ENCODE data around the gene CAGE1. TPM values are rescaled to one million over a fixed set of nuclear protein-coding genes. Genes with fewer than 3 reads are reported as not detected.

The CAGE1 gene
- total RNA-seq (2022) (not detected in 2 replicates), Bru-seq, nascent RNA (percentile 11 among the genes with signal in this experiment), BruChase-seq, experiment 1, labeled RNA remaining after a 6-hour chase (percentile 10 among the genes with signal in this experiment), BruChase-seq, experiment 2, labeled RNA remaining after a 2-hour chase (percentile 9 among the genes with signal in this experiment)
- long read RNA-seq, result 0 reads

DNA sequence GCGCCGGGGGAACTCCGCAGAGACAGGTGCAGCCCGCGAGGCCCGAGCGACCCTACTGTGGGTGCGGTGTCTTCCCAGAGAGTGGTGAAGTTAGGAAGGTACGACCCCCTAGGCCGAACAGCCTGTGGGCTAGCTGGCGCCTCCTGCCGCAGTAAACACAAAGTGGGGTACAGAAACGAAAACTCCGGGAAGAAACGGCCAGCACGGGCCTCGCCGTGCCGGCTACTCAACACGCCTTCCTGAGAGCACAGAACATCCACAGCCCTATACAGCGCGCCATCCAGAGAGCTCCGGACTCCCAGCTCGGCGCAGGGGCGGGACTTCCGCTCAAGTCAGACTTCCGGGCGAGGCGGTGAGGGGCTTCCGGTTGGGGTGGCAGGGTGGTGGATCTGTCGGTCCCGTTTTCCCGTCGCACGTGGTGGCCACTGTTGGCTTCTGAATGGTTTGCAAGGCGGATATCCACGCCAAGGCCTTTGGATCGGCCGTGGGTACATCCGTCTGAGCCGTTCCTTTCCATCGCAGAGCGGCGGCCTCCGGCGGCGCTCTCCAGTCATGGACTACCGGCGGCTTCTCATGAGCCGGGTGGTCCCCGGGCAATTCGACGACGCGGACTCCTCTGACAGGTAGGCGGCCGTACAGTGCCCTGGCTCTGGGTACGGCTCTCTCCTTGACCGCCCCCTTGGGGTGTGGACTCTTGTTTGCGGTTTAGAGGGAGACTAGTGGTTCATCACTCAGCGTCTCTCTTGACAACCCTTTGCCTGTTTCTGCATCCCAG, at the start of gene CAGE1, which contains the start of gene RIOK1:
CAGE1 (minus strand) TSS at position 292 of the 775 bp plus-strand sequence. CDS start 2,569 bp downstream, outside the sequence.
RIOK1 (plus strand) TSS at position 358 of the 775 bp plus-strand sequence; CDS start at position 553, 195 bp downstream.
- intact Hi-C loops (cut with micrococcal nuclease; ENCODE audit: unreplicated experiment), result loop anchor here (10.0 kb wide), 2 partner anchors 95 to 205 kb away; partner anchors contain the start of gene SNRNP48
- H3K27ac Mint-ChIP-seq (ENCODE audit: unreplicated experiment), result peak within 1 kb of the TSS; percentile 28
- peak; percentile 92 for DNase-seq
- no peaks in the 10 kb centered on the region for H3K9me3 Mint-ChIP-seq (ENCODE audit: low read depth, unreplicated experiment)
- CTCF ChIA-PET, result interaction anchor here (0.6 kb wide), 2 partner anchors 47 to 226 kb away, joined by 3 read pairs; no protein-coding TSS in a partner anchor
- peak within 1 kb of the TSS; percentile 77 for H3K4me3 Mint-ChIP-seq (ENCODE audit: low read depth, unreplicated experiment)
- H3K4me1 Mint-ChIP-seq (ENCODE audit: low read depth, unreplicated experiment), result peaks cover 33% of the 10 kb centered on the region
- no peaks in the 10 kb centered on the region for H3K27me3 Mint-ChIP-seq (ENCODE audit: unreplicated experiment)
- peaks cover 30% of the 10 kb centered on the region for H3K36me3 Mint-ChIP-seq (ENCODE audit: insufficient read depth, unreplicated experiment)
- TSS peak; percentile 56 for BruUV-seq (replicated peaks)
- TF ChIP-seq, protein P1, sequence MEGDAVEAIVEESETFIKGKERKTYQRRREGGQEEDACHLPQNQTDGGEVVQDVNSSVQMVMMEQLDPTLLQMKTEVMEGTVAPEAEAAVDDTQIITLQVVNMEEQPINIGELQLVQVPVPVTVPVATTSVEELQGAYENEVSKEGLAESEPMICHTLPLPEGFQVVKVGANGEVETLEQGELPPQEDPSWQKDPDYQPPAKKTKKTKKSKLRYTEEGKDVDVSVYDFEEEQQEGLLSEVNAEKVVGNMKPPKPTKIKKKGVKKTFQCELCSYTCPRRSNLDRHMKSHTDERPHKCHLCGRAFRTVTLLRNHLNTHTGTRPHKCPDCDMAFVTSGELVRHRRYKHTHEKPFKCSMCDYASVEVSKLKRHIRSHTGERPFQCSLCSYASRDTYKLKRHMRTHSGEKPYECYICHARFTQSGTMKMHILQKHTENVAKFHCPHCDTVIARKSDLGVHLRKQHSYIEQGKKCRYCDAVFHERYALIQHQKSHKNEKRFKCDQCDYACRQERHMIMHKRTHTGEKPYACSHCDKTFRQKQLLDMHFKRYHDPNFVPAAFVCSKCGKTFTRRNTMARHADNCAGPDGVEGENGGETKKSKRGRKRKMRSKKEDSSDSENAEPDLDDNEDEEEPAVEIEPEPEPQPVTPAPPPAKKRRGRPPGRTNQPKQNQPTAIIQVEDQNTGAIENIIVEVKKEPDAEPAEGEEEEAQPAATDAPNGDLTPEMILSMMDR (IDR thresholded peaks at IDR 0.05; ENCODE audit: unreplicated experiment), result no peak

DNA sequence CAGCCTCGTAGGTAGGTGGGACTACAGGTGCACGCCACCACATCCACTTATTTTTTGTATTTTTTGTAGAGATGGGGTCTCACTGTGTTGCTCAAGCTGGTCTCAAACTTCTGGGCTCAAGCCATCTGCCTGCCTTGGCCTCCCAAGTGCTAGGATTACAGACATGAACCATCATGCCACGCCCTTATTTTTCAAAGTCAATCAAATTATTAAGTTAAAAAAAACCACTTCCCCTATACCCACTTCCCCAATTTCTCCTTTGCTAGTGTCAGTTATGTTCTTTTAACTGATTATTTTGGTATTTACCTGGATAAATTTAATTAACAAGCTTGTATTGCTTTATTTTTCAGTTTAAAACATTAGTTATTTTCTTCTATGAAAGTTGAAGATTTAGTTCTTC, 49.7 kb upstream of the CAGE1 start:
- intact Hi-C loops (cut with micrococcal nuclease; ENCODE audit: unreplicated experiment), result no loop called here
- peaks cover 2% of the 10 kb centered on the region for H3K9me3 Mint-ChIP-seq (ENCODE audit: low read depth, unreplicated experiment)
- no peak for DNase-seq
- H3K4me1 Mint-ChIP-seq (ENCODE audit: low read depth, unreplicated experiment), result no peaks in the 10 kb centered on the region
- H3K4me3 Mint-ChIP-seq (ENCODE audit: low read depth, unreplicated experiment), result no peak overlapping the region
- H3K27me3 Mint-ChIP-seq (ENCODE audit: unreplicated experiment), result no peaks in the 10 kb centered on the region
- TF ChIP-seq, protein P1 (IDR thresholded peaks at IDR 0.05; ENCODE audit: unreplicated experiment), result no peak
- CTCF ChIA-PET, result no interaction called here
- peaks cover 5% of the 10 kb centered on the region for H3K36me3 Mint-ChIP-seq (ENCODE audit: insufficient read depth, unreplicated experiment)
- no peak overlapping the region for H3K27ac Mint-ChIP-seq (ENCODE audit: unreplicated experiment)
- BruUV-seq (replicated peaks), result no TSS peak

DNA sequence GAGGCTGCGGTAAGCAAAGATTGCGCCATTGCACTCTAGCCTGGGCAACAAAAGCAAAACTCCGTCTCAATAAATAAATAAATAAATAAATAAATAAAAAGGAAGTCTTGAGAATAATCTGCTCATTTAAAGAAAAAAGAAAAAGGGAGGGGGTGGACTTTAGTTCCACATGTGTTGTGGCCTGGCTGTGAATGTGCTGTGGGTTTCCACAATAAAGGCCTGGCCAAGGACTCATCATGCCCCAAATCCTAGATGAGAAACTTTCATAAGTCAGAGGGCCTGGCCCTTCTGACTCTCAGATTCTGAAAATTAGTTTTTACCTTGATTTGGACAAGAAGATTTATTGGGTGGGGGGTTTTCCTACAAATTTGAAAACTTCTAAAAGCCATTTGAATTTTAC, 48.5 kb upstream of the CAGE1 start:
- no peak for DNase-seq
- no peaks in the 10 kb centered on the region for H3K27me3 Mint-ChIP-seq (ENCODE audit: unreplicated experiment)
- H3K36me3 Mint-ChIP-seq (ENCODE audit: insufficient read depth, unreplicated experiment), result peaks cover 5% of the 10 kb centered on the region
- H3K9me3 Mint-ChIP-seq (ENCODE audit: low read depth, unreplicated experiment), result peaks cover 2% of the 10 kb centered on the region
- BruUV-seq (replicated peaks), result no TSS peak
- H3K4me1 Mint-ChIP-seq (ENCODE audit: low read depth, unreplicated experiment), result no peaks in the 10 kb centered on the region
- CTCF ChIA-PET, result interaction anchor here (0.6 kb wide), 1 partner anchor 12 kb away, joined by 6 read pairs; no protein-coding TSS in a partner anchor
- H3K27ac Mint-ChIP-seq (ENCODE audit: unreplicated experiment), result no peak overlapping the region
- TF ChIP-seq, protein P1 (IDR thresholded peaks at IDR 0.05; ENCODE audit: unreplicated experiment), result no peak
- intact Hi-C loops (cut with micrococcal nuclease; ENCODE audit: unreplicated experiment), result no loop called here
- H3K4me3 Mint-ChIP-seq (ENCODE audit: low read depth, unreplicated experiment), result no peak overlapping the region

DNA sequence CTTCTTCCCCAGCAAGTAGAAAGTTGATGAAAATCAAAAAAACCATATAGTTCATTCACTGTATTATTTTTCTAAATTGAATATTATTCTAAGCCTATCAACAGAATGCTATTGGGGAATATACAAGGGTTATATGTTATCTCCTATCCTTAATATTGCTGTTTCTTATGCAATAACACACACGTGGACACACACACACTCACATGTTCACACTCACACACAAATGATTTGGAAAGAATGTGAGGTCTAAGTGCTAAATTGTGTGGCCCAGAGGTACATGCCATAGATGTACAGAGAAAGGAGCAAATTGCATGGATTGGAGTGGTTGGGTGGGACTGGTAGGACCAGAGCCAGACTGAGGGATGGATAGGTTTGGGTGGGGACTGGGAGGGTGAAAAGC, 45.1 kb upstream of the CAGE1 start:
- TF ChIP-seq, protein P1 (IDR thresholded peaks at IDR 0.05; ENCODE audit: unreplicated experiment), result no peak
- Mint-ChIP-seq H3K27me3 (ENCODE audit: unreplicated experiment) (no peaks in the 10 kb centered on the region), H3K9me3 (ENCODE audit: low read depth, unreplicated experiment) (no peaks in the 10 kb centered on the region), H3K36me3 (ENCODE audit: insufficient read depth, unreplicated experiment) (no peaks in the 10 kb centered on the region), H3K27ac (ENCODE audit: unreplicated experiment) (no peak overlapping the region), H3K4me3 (ENCODE audit: low read depth, unreplicated experiment) (no peak overlapping the region), H3K4me1 (ENCODE audit: low read depth, unreplicated experiment) (no peaks in the 10 kb centered on the region)
- intact Hi-C loops (cut with micrococcal nuclease; ENCODE audit: unreplicated experiment), result no loop called here
- DNase-seq, result no peak
- BruUV-seq (replicated peaks), result no TSS peak
- CTCF ChIA-PET, result no interaction called here

All from Calu3 (cell line).